ENCODE measurements around the gene PFKM.

The PFKM gene

GRCh38 chr12:48119078-48119833 is at the start of gene PFKM:
Gene PFKM, plus strand, starts transcription at chr12:48119364. Its CDS starts 3,411 bp downstream, at chr12:48122775.
- H3K4me3 ChIP-seq (replicated peaks; ENCODE audit: low read depth, low read length), result peak within 1 kb of the TSS; percentile 71
- DNase-seq (ENCODE audit: low read depth), result peak; percentile 94
- TF ChIP-seq CTCF (IDR thresholded peaks at IDR 0.05; ENCODE audit: low read length, missing control alignments), result no peak

GRCh38 chr12:48070033-48070432 is 49.1 kb upstream of the PFKM start:
- no peak for DNase-seq (ENCODE audit: low read depth)
- no peak for TF ChIP-seq CTCF (IDR thresholded peaks at IDR 0.05; ENCODE audit: low read length, missing control alignments)
- no peak overlapping the region for H3K4me3 ChIP-seq (replicated peaks; ENCODE audit: low read depth, low read length)

GRCh38 chr12:48070731-48071130 is 48.4 kb upstream of the PFKM start:
- DNase-seq (ENCODE audit: low read depth), result no peak
- no peak for TF ChIP-seq CTCF (IDR thresholded peaks at IDR 0.05; ENCODE audit: low read length, missing control alignments)
- no peak overlapping the region for H3K4me3 ChIP-seq (replicated peaks; ENCODE audit: low read depth, low read length)

DNA sequence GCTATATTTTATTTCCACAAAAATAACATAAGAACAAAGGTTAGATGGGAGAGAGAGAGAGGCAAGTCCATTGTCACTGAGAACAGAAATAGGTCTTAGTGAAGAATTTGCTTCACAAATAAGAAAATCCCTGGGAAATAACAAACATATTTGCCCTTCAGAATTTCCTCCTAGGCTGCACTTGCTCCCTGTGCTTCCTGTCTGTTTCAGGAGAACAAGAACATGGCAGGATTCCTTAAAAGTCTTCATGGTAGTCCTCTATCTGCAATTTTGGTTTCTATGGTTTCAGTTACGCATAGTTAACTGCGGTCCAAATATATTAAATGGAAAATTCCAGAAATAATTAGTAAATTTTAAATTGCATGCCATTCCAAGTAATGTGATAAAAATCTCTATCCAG is 47.4 kb upstream of the PFKM start:
- no peak for TF ChIP-seq CTCF (IDR thresholded peaks at IDR 0.05; ENCODE audit: low read length, missing control alignments)
- no peak for DNase-seq (ENCODE audit: low read depth)
- H3K4me3 ChIP-seq (replicated peaks; ENCODE audit: low read depth, low read length), result no peak overlapping the region

- no peak overlapping the region for H3K4me3 ChIP-seq (replicated peaks; ENCODE audit: low read depth, low read length)
- TF ChIP-seq CTCF (IDR thresholded peaks at IDR 0.05; ENCODE audit: low read length, missing control alignments), result no peak
- DNase-seq (ENCODE audit: low read depth), result no peak
These were observed 46.9 kb upstream of the PFKM start for GRCh38 chr12:48072266-48072665.

- no peak for TF ChIP-seq CTCF (IDR thresholded peaks at IDR 0.05; ENCODE audit: low read length, missing control alignments)
- no peak overlapping the region for H3K4me3 ChIP-seq (replicated peaks; ENCODE audit: low read depth, low read length)
- no peak for DNase-seq (ENCODE audit: low read depth)
These were observed 44.9 kb upstream of the PFKM start for GRCh38 chr12:48074266-48074665.

DNA sequence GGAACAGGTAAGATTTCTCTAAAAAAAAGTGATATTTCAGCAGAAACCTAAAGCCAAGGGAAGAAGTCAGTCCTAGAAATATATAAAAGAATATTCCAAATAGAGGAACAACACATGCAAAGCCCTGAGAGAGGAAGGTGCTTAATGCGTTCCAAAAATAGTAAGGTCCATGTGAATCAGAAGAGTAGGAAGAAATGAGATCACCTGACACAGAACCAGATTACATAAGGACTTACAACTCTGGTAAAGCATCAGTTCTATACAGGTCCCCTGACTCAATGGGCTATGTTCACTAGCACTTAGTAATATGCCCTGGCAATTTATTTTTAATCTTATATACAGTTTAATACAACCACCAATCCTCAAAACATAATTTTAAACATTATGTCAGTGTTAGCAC is 43.3 kb upstream of the PFKM start:
- DNase-seq (ENCODE audit: low read depth), result no peak
- no peak overlapping the region for H3K4me3 ChIP-seq (replicated peaks; ENCODE audit: low read depth, low read length)
- no peak for TF ChIP-seq CTCF (IDR thresholded peaks at IDR 0.05; ENCODE audit: low read length, missing control alignments)
